GM23248 (cell line): ENCODE measurements around the gene ZFP36. TPM values are rescaled to one million over a fixed set of nuclear protein-coding genes. Genes with fewer than 3 reads are reported as not detected.
A peak's percentile ranks its signal among the peaks of the same experiment; 100 is the strongest.

Experiments used
- DNase-seq: peaks from one replicate; pipeline ENCODE4 v3.0.0-alpha.2; 2015
- H2AFZ ChIP-seq: fragments of 200-600 bp; sonication (generic); 2 replicates; pipeline ENCODE4 v1.6.1; 2016; ENCODE audit warnings: antibody characterized with exemption
- H3F3A ChIP-seq: fragments of 200-600 bp; sonication (generic); 2 replicates; pipeline ENCODE4 v1.6.1; 2016; ENCODE audit warnings: mild to moderate bottlenecking, antibody characterized with exemption, mixed run types; ENCODE audit not compliant: insufficient read depth
- H3K27ac ChIP-seq: fragments of 200-600 bp; sonication (generic); 2 replicates; pipeline ENCODE4 v1.5.1; 2016; ENCODE audit warnings: mild to moderate bottlenecking
- H3K27me3 ChIP-seq: fragments of 200-600 bp; sonication (generic); replicated peaks from 2 replicates; pipeline ENCODE4 v1.6.1; 2016; ENCODE audit warnings: mild to moderate bottlenecking; ENCODE audit not compliant: insufficient read depth
- H3K36me3 ChIP-seq: fragments of 200-600 bp; sonication (generic); 2 replicates; pipeline ENCODE4 v1.6.1; 2016; ENCODE audit warnings: low read depth, mild to moderate bottlenecking
- H3K4me1 ChIP-seq: fragments of 200-600 bp; sonication (generic); 2 replicates; pipeline ENCODE4 v1.6.1; 2016; ENCODE audit warnings: mild to moderate bottlenecking; ENCODE audit not compliant: insufficient read depth
- H3K4me2 ChIP-seq: fragments of 200-600 bp; sonication (generic); one replicate; pipeline ENCODE4 v1.6.1; 2016; ENCODE audit warnings: mild to moderate bottlenecking; ENCODE audit not compliant: unreplicated experiment
- H3K4me3 ChIP-seq: fragments of 200-600 bp; sonication (generic); 2 replicates; pipeline ENCODE4 v1.5.1; 2016; ENCODE audit warnings: mild to moderate bottlenecking
- H3K79me2 ChIP-seq: fragments of 200-600 bp; sonication (generic); 2 replicates; pipeline ENCODE4 v1.6.1; 2016; ENCODE audit warnings: mild to moderate bottlenecking; ENCODE audit not compliant: insufficient read depth
- H3K9ac ChIP-seq: fragments of 200-600 bp; sonication (generic); 2 replicates; pipeline ENCODE4 v1.6.1; 2016; ENCODE audit warnings: mild to moderate bottlenecking
- H3K9me2 ChIP-seq: fragments of 200-600 bp; sonication (generic); 2 replicates; pipeline ENCODE4 v1.6.1; 2016; ENCODE audit warnings: mixed run types, mild to moderate bottlenecking, moderate library complexity; ENCODE audit not compliant: insufficient read depth
- H3K9me3 ChIP-seq: fragments of 200-600 bp; sonication (generic); one replicate; pipeline ENCODE4 v1.6.1; 2017; ENCODE audit warnings: low read depth
- H4K20me1 ChIP-seq: fragments of 200-600 bp; sonication (generic); 2 replicates; pipeline ENCODE4 v1.6.0; 2016; ENCODE audit not compliant: insufficient read depth
- EZH2 ChIP-seq: fragments of 200-600 bp; sonication (generic); IDR thresholded peaks from 2 replicates; pipeline ENCODE4 v1.6.1; 2018; ENCODE audit warnings: antibody characterized with exemption, mild to moderate bottlenecking; ENCODE audit not compliant: insufficient read depth, poor library complexity, severe bottlenecking
- EZH2phosphoT487 ChIP-seq: fragments of 200-600 bp; sonication (generic); IDR thresholded peaks from 2 replicates; pipeline ENCODE4 v1.6.1; 2018; ENCODE audit warnings: antibody characterized with exemption, moderate library complexity, mild to moderate bottlenecking, low read depth; ENCODE audit not compliant: insufficient read depth
- whole genome bisulfite sequencing, 2 experiments: methylation state at CpG; one replicate each; pipeline ENCODE4 v1.1.6; 2015 to 2017; ENCODE audit warnings: low lambda C conversion rate in 2 of 2, low coverage in 1 of 2; ENCODE audit errors: missing lambda C conversion rate in 2 of 2; 5-methylcytosine and 5-hydroxymethylcytosine counted together
- in situ Hi-C: fragments of 300-500 bp; cut with MboI; formaldehyde crosslinking; loops from 2 replicates; pipeline ENCODE4 v1.15.0; 2020
- polyA plus RNA-seq: library from polyadenylated mRNA; unstranded; fragments of >200 nt; fragmentation: Nextera tagmentation; extraction: Ambion mirVana; gene quantifications from 2 replicates; pipeline ENCODE4 v1.2.1, GENCODE V29; 2016
- total RNA-seq: library from RNA; depleted of rRNA; stranded (reverse); fragments of >200 nt; shearing (Covaris generic); gene quantifications from 2 replicates; pipeline ENCODE4 v1.2.3, GENCODE V29; 2014

ZFP36 gene
- total and polyA plus RNA-seq, 2 experiments from 2014 or later, result 13.9 to 86.2 TPM

- Histone ChIP-seq H3K4me1 (peaks cover 15% of the 10 kb centered on the region), H3K9me3 (no peaks in the 10 kb centered on the region), H3K79me2 (peaks cover 30% of the 10 kb centered on the region), H3K36me3 (peaks cover 26% of the 10 kb centered on the region), H3K4me2 (peak overlapping the region; percentile 90), H3K9me2 (no peaks in the 10 kb centered on the region), H3K4me3 (peak overlapping the region; percentile 94), H3K27me3 (no peaks in the 10 kb centered on the region), H3F3A (peaks cover 52% of the 10 kb centered on the region), H3K27ac (peak overlapping the region; percentile 62), H3K9ac (peak overlapping the region; percentile 91), H2AFZ (no peak overlapping the region), H4K20me1 (no peaks in the 10 kb centered on the region)
- no peak for TF ChIP-seq EZH2
- TF ChIP-seq EZH2phosphoT487, result no peak
- DNase-seq, result peak; percentile 57
- in situ Hi-C loops, result no loop called here
- 37 to 40% methylated on average over 10 of the region's 10 CpGs for whole genome bisulfite sequencing, 2 experiments
Observed at GRCh38 chr19:39434123-39435076, 27.8 kb downstream of the ZFP36 start.

GRCh38 chr19:39435499-39436349 lies 29.1 kb downstream of the ZFP36 start, which contains the start of gene RPS16:
Gene RPS16, minus strand, starts transcription at chr19:39435949. Its CDS starts 54 bp downstream, at chr19:39435895.
- H3K27me3 ChIP-seq, result no peaks in the 10 kb centered on the region
- H3K4me1 ChIP-seq, result peaks cover 15% of the 10 kb centered on the region
- H3K9me2 ChIP-seq, result no peaks in the 10 kb centered on the region
- peak within 1 kb of the TSS; percentile 90 for H3K4me2 ChIP-seq
- WGBS, 2 experiments, result 1% methylated on average over 49 to 61 of the region's 61 CpGs
- peaks cover 30% of the 10 kb centered on the region for H3K79me2 ChIP-seq
- H3K4me3 ChIP-seq, result peak within 1 kb of the TSS; percentile 94
- peak; percentile 100 for DNase-seq
- peaks cover 26% of the 10 kb centered on the region for H3K36me3 ChIP-seq
- TF ChIP-seq EZH2phosphoT487, result no peak
- TF ChIP-seq EZH2, result no peak
- no peaks in the 10 kb centered on the region for H3K9me3 ChIP-seq
- no peaks in the 10 kb centered on the region for H4K20me1 ChIP-seq
- peaks cover 49% of the 10 kb centered on the region for H3F3A ChIP-seq
- H3K9ac ChIP-seq, result peak within 1 kb of the TSS; percentile 91
- H3K27ac ChIP-seq, result peak within 1 kb of the TSS; percentile 76
- peak within 1 kb of the TSS; percentile 77 for H2AFZ ChIP-seq
- in situ Hi-C loops, result no loop called here

- Histone ChIP-seq H3K4me2 (peak overlapping the region; percentile 85), H3K4me3 (peak overlapping the region; percentile 77), H3K9me3 (no peaks in the 10 kb centered on the region), H3K27me3 (no peaks in the 10 kb centered on the region), H3K79me2 (peaks cover 30% of the 10 kb centered on the region), H3K9ac (peak overlapping the region; percentile 91), H3K36me3 (peaks cover 26% of the 10 kb centered on the region), H3F3A (peaks cover 49% of the 10 kb centered on the region), H3K27ac (peak overlapping the region; percentile 76), H3K4me1 (peaks cover 15% of the 10 kb centered on the region), H2AFZ (peak overlapping the region; percentile 77), H4K20me1 (no peaks in the 10 kb centered on the region), H3K9me2 (no peaks in the 10 kb centered on the region)
- peak; percentile 38 for DNase-seq
- 0 to 20% methylated on average over 2 of the region's 2 CpGs for WGBS, 2 experiments
- TF ChIP-seq EZH2phosphoT487 (no peak), EZH2 (no peak)
- in situ Hi-C loops, result no loop called here
Observed at GRCh38 chr19:39436350-39436716, 29.7 kb downstream of the ZFP36 start.

GRCh38 chr19:39438270-39438934 lies 31.8 kb downstream of the ZFP36 start:
- Histone ChIP-seq H4K20me1 (no peaks in the 10 kb centered on the region), H3F3A (peaks cover 42% of the 10 kb centered on the region), H3K27ac (peak overlapping the region; percentile 22; the same call in 1 of the 2 replicates), H3K27me3 (no peaks in the 10 kb centered on the region), H3K4me1 (peaks cover 15% of the 10 kb centered on the region), H3K4me3 (no peak overlapping the region), H3K79me2 (peaks cover 24% of the 10 kb centered on the region), H3K36me3 (peaks cover 14% of the 10 kb centered on the region), H3K9me2 (no peaks in the 10 kb centered on the region), H3K9me3 (no peaks in the 10 kb centered on the region), H3K9ac (no peak overlapping the region), H3K4me2 (no peak overlapping the region), H2AFZ (no peak overlapping the region)
- peak; percentile 56 for DNase-seq
- TF ChIP-seq EZH2phosphoT487 (no peak), EZH2 (no peak)
- in situ Hi-C loops, result no loop called here
- WGBS, 2 experiments, result 65 to 72% methylated on average over 9 of the region's 9 CpGs
